ENCODE data around the gene HCRTR1.

Gene HCRTR1

GRCh38 chr1:31628931-31629556 is 11.6 kb downstream of the HCRTR1 start:
- no peak for TF ChIP-seq CTCF (IDR thresholded peaks at IDR 0.05; ENCODE audit: low read depth, low read length, missing control alignments)
- no peak for DNase-seq (ENCODE audit: extremely low read depth, low read depth)
- H3K4me3 ChIP-seq (replicated peaks; ENCODE audit: low read depth, low read length): no peak overlapping the region

- no peak for DNase-seq (ENCODE audit: extremely low read depth, low read depth)
- no peak for TF ChIP-seq CTCF (IDR thresholded peaks at IDR 0.05; ENCODE audit: low read depth, low read length, missing control alignments)
- no peak overlapping the region for H3K4me3 ChIP-seq (replicated peaks; ENCODE audit: low read depth, low read length)
Observed at GRCh38 chr1:31632649-31633048, 15.2 kb downstream of the HCRTR1 start.

DNA sequence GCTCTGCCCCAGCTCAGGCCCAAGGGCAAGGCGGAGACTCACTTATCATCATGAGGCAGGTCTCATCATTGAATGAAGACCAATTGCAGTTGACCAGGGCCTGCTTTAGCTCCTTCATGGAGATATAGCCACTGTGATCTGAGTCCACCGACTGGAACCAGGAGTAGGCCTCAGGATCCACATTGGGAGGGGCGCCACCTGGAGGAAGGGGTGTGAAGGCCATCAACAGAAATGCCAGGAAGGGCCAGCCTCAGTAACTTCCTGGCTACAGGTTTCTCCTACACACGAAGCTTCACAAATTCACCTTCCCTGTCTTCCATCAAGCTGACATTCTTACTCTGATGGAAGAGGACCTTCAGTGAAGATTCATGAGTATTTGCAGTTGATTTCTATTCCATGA is 15.6 kb downstream of the HCRTR1 start:
- no peak for DNase-seq (ENCODE audit: extremely low read depth, low read depth)
- H3K4me3 ChIP-seq (replicated peaks; ENCODE audit: low read depth, low read length): no peak overlapping the region
- TF ChIP-seq CTCF (IDR thresholded peaks at IDR 0.05; ENCODE audit: low read depth, low read length, missing control alignments): peak; percentile 65

GRCh38 chr1:31637915-31638673 is 20.6 kb downstream of the HCRTR1 start:
- no peak for DNase-seq (ENCODE audit: extremely low read depth, low read depth)
- H3K4me3 ChIP-seq (replicated peaks; ENCODE audit: low read depth, low read length): no peak overlapping the region
- TF ChIP-seq CTCF (IDR thresholded peaks at IDR 0.05; ENCODE audit: low read depth, low read length, missing control alignments): no peak

DNA sequence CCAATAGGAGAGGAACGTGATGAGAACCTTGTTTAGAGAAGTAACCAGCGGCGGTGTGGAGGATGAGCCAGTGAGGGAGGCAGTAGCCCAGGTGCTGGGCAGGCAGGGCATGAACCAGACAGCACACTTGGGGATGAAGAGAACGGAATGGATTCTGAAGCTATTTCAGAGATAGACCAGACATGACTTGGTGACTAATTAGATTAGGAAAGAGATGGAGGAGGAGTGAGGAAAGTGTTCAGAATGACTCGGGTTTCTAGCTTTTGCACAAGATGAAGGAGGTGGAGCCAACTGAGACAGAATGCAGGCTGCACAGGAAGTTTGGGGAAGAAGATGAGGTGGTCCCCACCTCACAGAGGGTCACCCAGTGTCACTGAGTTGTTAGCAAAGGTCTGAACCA is 22.1 kb downstream of the HCRTR1 start:
- no peak for TF ChIP-seq CTCF (IDR thresholded peaks at IDR 0.05; ENCODE audit: low read depth, low read length, missing control alignments)
- no peak overlapping the region for H3K4me3 ChIP-seq (replicated peaks; ENCODE audit: low read depth, low read length)
- DNase-seq (ENCODE audit: extremely low read depth, low read depth): no peak

- H3K4me3 ChIP-seq (replicated peaks; ENCODE audit: low read depth, low read length): no peak overlapping the region
- no peak for TF ChIP-seq CTCF (IDR thresholded peaks at IDR 0.05; ENCODE audit: low read depth, low read length, missing control alignments)
- DNase-seq (ENCODE audit: extremely low read depth, low read depth): no peak
Observed at GRCh38 chr1:31640179-31640578, 22.7 kb downstream of the HCRTR1 start.
